Loucy (cell line): ENCODE data around the gene IL15RA.

Experiments
- EZH2phosphoT487 ChIP-seq: fragments of 200-600 bp; IDR thresholded peaks from 2 replicates; pipeline ENCODE4 v1.6.1; 2018; ENCODE audit warnings: antibody characterized with exemption, mild to moderate bottlenecking, moderate library complexity, borderline replicate concordance
- TF ChIP-seq, protein P1 (sequence below): fragments of 200-600 bp; sonication (generic); conservative IDR thresholded peaks from 2 replicates; pipeline ENCODE4 v1.5.1; 2014; ENCODE audit warnings: mild to moderate bottlenecking, antibody characterized with exemption, low read length

DNA sequence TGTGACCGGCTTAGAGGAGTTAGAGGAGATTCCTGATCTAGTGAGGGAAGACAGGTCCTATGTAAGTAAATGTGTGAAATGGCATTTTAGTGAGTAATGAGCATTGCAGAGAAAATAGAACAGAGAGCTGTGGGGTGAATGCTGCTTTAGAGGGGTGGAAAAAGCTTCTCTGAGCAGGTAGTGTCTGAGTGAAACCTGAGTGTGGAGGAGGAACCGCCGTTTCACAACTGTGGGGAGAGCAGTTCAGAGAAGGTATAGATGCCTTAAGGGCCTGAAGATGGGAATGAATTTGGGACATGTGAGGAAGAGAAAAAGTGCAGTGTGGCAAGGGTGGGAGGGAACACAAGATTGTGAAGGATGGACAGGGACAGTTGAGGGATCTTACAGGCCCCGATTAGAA is 65.7 kb downstream of the IL15RA start:
- TF ChIP-seq, protein P1, sequence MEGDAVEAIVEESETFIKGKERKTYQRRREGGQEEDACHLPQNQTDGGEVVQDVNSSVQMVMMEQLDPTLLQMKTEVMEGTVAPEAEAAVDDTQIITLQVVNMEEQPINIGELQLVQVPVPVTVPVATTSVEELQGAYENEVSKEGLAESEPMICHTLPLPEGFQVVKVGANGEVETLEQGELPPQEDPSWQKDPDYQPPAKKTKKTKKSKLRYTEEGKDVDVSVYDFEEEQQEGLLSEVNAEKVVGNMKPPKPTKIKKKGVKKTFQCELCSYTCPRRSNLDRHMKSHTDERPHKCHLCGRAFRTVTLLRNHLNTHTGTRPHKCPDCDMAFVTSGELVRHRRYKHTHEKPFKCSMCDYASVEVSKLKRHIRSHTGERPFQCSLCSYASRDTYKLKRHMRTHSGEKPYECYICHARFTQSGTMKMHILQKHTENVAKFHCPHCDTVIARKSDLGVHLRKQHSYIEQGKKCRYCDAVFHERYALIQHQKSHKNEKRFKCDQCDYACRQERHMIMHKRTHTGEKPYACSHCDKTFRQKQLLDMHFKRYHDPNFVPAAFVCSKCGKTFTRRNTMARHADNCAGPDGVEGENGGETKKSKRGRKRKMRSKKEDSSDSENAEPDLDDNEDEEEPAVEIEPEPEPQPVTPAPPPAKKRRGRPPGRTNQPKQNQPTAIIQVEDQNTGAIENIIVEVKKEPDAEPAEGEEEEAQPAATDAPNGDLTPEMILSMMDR: no peak
- TF ChIP-seq EZH2phosphoT487: no peak
